A673 (cell line): ENCODE data around the gene MAML2. TPM values are rescaled to one million over a fixed set of nuclear protein-coding genes. Genes with fewer than 3 reads are reported as not detected.

Source experiments
- BruUV-seq: library from RNA; stranded (reverse); fragments of 400-500 nt; replicated peaks from 2 replicates; lab custom pipeline; 2021; lab: Mats Ljungman, UMichigan
- CTCF ChIA-PET: fragments of 300-600 bp; sonication (Branson Sonifier 250); formaldehyde crosslinking; loops from one replicate; lab custom pipeline; 2022; ENCODE audit warnings: antibody characterized with exemption; lab: Charles Lee
- POLR2A ChIA-PET: fragments of 300-600 bp; sonication (Branson Sonifier 250); formaldehyde crosslinking; loops from one replicate; lab custom pipeline; 2022; ENCODE audit warnings: antibody characterized with exemption; ENCODE audit not compliant: low non-redundant PET; lab: Charles Lee
- DNase-seq: peaks from one replicate; pipeline ENCODE4 v3.0.0-alpha.2; 2015; ENCODE audit warnings: low spot score
- H3K27ac ChIP-seq: fragments of 200-600 bp; sonication (generic); 2 replicates; pipeline ENCODE4 v1.5.1; 2016; ENCODE audit warnings: mixed run types, low read depth, mild to moderate bottlenecking, mixed read lengths, antibody characterized with exemption, low read length; ENCODE audit not compliant: poor library complexity, severe bottlenecking
- H3K27me3 ChIP-seq: fragments of 200-600 bp; sonication (generic); replicated peaks from 2 replicates; pipeline ENCODE4 v1.6.1; 2017; ENCODE audit warnings: mixed run types, low read depth, mild to moderate bottlenecking, mixed read lengths, antibody characterized with exemption, low read length; ENCODE audit not compliant: insufficient read depth, poor library complexity
- H3K36me3 ChIP-seq: fragments of 200-600 bp; sonication (generic); 2 replicates; pipeline ENCODE4 v1.6.1; 2016; ENCODE audit warnings: mixed run types, mild to moderate bottlenecking, mixed read lengths, antibody characterized with exemption, low read length; ENCODE audit not compliant: insufficient read depth, poor library complexity, severe bottlenecking
- H3K4me1 ChIP-seq: fragments of 200-600 bp; sonication (generic); 2 replicates; pipeline ENCODE4 v1.6.1; 2017; ENCODE audit warnings: mixed run types, mild to moderate bottlenecking, mixed read lengths, antibody characterized with exemption, low read length; ENCODE audit not compliant: insufficient read depth, poor library complexity, severe bottlenecking
- H3K4me3 ChIP-seq: fragments of 200-600 bp; sonication (generic); 2 replicates; pipeline ENCODE4 v1.5.1; 2016; ENCODE audit warnings: low read depth, mixed run types, mild to moderate bottlenecking, mixed read lengths, low read length; ENCODE audit not compliant: poor library complexity, severe bottlenecking
- H3K9me3 ChIP-seq: fragments of 200-600 bp; sonication (generic); 2 replicates; pipeline ENCODE4 v1.6.1; 2016; ENCODE audit warnings: mixed run types, low read depth, mild to moderate bottlenecking, mixed read lengths, antibody characterized with exemption, low read length; ENCODE audit not compliant: poor library complexity, severe bottlenecking
- CTCF ChIP-seq: fragments of 300-800, 200-600 bp; sonication (generic); conservative IDR thresholded peaks from 2 replicates; pipeline ENCODE4 v1.5.1; 2017; ENCODE audit warnings: low read depth, mild to moderate bottlenecking, antibody characterized with exemption, low read length, moderate library complexity, mixed read lengths
- EZH2 ChIP-seq: fragments of 200-600 bp; sonication (generic); IDR thresholded peaks from 2 replicates; pipeline ENCODE4 v1.6.1; 2017; ENCODE audit warnings: borderline replicate concordance, low read depth, mild to moderate bottlenecking, mixed read lengths, antibody characterized with exemption, low read length; ENCODE audit not compliant: poor library complexity, severe bottlenecking
- intact Hi-C: fragments of 100-400 bp; cut with micrococcal nuclease; formaldehyde crosslinking; loops from one replicate; pipeline ENCODE4 v1.10.0; 2022; ENCODE audit not compliant: unreplicated experiment
- total RNA-seq: library from RNA; stranded (reverse); gene quantifications from 2 replicates; pipeline ENCODE4 v1.2.3, GENCODE V29; 2021

Gene MAML2
- total RNA-seq, 1 experiment from 2014 or later, result 6.4 TPM

- H3K27me3 ChIP-seq, result no peaks in the 10 kb centered on the region
- ChIA-PET CTCF (no interaction called here), POLR2A (no interaction called here)
- BruUV-seq, result no TSS peak
- intact Hi-C loops, result no loop called here
- DNase-seq, result no peak
- no peaks in the 10 kb centered on the region for H3K4me1 ChIP-seq
- no peaks in the 10 kb centered on the region for H3K9me3 ChIP-seq
- no peak for TF ChIP-seq EZH2
- no peak for TF ChIP-seq CTCF
- no peak overlapping the region for H3K4me3 ChIP-seq
- no peak overlapping the region for H3K27ac ChIP-seq
- H3K36me3 ChIP-seq, result no peaks in the 10 kb centered on the region
Measured at GRCh38 chr11:96177146-96177545, 165.8 kb downstream of the MAML2 start.

- intact Hi-C loops, result no loop called here
- BruUV-seq, result no TSS peak
- Histone ChIP-seq H3K9me3 (no peaks in the 10 kb centered on the region), H3K4me3 (no peak overlapping the region), H3K27me3 (no peaks in the 10 kb centered on the region), H3K4me1 (peaks cover 13% of the 10 kb centered on the region), H3K27ac (no peak overlapping the region), H3K36me3 (no peaks in the 10 kb centered on the region)
- no peak for DNase-seq
- TF ChIP-seq EZH2 (no peak), CTCF (no peak)
- ChIA-PET POLR2A (no interaction called here), CTCF (no interaction called here)
Measured at GRCh38 chr11:96173906-96174305, 169.1 kb downstream of the MAML2 start.

GRCh38 chr11:96173422-96173821 lies 169.6 kb downstream of the MAML2 start:
- CTCF ChIA-PET, result no interaction called here
- H3K4me1 ChIP-seq, result peaks cover 18% of the 10 kb centered on the region
- no peak for TF ChIP-seq EZH2
- no peak for TF ChIP-seq CTCF

More at GRCh38 chr11:96173422-96173821, 169.6 kb downstream of the MAML2 start:
- Histone ChIP-seq H3K27ac (no peak overlapping the region), H3K27me3 (no peaks in the 10 kb centered on the region), H3K36me3 (no peaks in the 10 kb centered on the region), H3K4me3 (no peak overlapping the region), H3K9me3 (no peaks in the 10 kb centered on the region)
- intact Hi-C loops, result no loop called here
- no TSS peak for BruUV-seq
- DNase-seq, result no peak
- POLR2A ChIA-PET, result no interaction called here
